ENCODE data around the gene CCDC136.

GRCh38 chr7:128775744-128776474 lies 15.9 kb upstream of the CCDC136 start, which contains the start of gene OPN1SW:
- TF ChIP-seq ZFX (IDR thresholded peaks at IDR 0.05; ENCODE audit: borderline replicate concordance), result no peak
- TF ChIP-seq, protein P1, sequence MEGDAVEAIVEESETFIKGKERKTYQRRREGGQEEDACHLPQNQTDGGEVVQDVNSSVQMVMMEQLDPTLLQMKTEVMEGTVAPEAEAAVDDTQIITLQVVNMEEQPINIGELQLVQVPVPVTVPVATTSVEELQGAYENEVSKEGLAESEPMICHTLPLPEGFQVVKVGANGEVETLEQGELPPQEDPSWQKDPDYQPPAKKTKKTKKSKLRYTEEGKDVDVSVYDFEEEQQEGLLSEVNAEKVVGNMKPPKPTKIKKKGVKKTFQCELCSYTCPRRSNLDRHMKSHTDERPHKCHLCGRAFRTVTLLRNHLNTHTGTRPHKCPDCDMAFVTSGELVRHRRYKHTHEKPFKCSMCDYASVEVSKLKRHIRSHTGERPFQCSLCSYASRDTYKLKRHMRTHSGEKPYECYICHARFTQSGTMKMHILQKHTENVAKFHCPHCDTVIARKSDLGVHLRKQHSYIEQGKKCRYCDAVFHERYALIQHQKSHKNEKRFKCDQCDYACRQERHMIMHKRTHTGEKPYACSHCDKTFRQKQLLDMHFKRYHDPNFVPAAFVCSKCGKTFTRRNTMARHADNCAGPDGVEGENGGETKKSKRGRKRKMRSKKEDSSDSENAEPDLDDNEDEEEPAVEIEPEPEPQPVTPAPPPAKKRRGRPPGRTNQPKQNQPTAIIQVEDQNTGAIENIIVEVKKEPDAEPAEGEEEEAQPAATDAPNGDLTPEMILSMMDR (IDR thresholded peaks at IDR 0.05), result no peak

Data from 22Rv1 (cell line).